SW 1271 (cell line): ENCODE data around the gene FAM107B.

Source experiments
- DNase-seq, 2 experiments: peaks; one replicate each; lab custom pipeline; 2025; lab: John Stamatoyannopoulos, UW

The FAM107B gene

DNA sequence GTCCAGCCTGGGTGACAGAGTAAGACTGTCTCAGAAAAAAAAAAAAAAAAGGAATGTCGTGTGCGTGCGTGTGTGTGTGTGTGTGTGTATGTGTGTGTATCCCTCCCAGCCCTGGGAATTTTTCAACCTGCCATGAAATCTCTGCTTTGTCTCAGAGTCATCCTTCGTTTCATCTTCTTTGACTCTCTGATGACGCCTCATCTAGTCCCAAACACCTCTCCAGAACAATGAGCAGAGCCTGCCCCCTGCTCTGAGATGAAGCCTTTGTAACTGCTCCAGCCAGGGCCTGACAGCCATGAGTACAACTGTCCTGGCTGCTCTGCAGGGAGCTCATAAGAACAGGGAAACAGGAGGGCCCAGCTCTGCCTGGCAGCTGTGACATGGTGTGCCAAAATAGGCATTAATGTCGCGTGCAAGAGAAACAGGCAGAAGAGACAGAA is 149.5 kb downstream of the FAM107B start:
- DNase-seq = no peak

- DNase-seq = no peak
Measured at GRCh38 chr10:14624600-14624999, 150.1 kb downstream of the FAM107B start.

DNA sequence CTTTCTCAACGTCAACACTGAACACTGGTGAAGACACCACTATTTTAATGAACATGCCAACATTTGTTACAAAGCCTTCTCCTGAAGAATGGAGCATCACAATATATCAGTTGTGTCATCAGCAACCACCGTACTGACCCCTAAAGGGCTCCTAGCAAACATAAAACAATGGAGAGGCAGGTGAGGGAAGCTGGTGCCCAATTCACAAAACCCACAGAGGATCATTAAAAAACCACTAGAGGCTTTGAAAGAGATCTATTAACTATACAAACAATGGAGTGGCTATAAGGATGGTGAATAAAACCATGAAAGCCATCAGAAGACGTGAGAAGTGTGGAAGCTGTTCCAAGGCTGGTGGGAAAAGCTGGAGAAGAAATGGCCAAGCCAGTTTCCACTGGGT is 150.8 kb downstream of the FAM107B start:
- DNase-seq = no peak

GRCh38 chr10:14621037-14621436 is 153.7 kb downstream of the FAM107B start:
- no peak for DNase-seq

DNA sequence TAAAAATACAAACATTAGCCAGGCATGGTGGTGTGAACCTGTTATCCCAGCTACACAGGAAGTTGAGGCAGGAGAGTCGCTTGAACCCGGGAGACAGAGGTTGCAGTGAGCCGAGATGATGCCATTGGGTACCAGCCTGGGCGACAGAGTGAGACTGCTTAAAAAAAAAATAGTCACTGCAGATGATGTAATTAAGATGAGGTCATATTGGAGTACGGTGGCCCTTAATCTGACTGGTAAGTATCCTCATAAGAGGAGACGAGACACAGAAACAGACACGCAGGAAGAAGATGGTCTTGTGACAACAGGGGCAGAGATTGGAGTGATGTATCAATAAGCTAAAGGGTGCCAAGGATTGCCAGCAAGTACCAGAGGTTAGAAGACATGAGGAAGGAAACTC is 156.0 kb downstream of the FAM107B start:
- DNase-seq = no peak

GRCh38 chr10:14617852-14618251 is 156.8 kb downstream of the FAM107B start:
- no peak for DNase-seq

DNA sequence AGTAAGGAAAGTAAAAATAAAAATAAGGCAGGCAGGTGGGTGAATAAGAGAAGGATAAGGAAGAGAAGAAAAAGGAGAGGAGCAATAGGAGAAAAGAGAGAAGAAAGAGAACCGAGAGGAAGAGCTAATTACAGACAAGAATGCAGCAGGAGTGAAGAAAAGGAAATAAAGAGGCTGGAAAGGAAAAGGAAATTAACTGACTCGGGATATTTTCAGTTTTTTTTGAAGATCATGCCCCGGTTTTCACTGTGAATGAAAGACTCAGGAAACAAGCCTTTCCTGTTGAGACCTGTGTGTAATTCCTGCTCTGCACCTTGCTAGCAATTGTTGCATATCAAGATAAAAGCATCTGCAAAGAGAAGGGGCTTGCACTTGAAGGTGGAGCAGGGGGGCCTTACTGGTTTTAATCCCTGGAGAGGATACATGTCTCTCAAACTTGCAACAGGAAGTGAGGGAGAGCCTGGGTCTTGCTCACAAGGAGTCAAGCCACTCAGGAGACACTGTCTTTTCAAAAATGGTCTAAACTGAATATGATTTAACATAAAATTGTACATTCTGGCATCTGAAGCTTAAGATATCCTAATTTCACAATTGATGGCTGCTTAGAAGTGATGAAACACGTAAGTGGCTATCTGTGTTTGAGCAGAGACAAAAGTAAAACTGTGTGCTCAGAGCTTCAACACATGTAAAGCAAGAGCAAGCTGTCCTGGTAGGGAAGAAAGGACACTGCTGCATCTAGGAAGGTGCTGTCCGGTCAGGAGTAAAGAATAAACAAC is 157.6 kb downstream of the FAM107B start:
- DNase-seq = no peak

- no peak for DNase-seq
Measured at GRCh38 chr10:14616465-14616864, 158.2 kb downstream of the FAM107B start.

DNA sequence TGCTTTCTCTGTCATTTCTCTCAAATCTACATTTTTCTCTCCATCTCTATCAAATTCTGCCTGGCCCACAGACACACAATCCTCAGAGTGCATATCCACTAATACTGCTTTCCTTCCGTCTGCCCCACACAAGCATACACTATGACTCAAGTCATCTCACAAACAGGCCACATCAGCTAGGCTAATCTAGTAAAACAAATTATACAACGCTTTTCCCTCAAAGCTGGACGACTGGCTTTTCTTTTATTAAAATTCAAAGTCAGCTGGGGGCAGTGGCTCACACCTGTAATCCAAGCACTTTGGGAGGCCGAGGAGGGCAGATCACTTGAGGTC is 161.1 kb downstream of the FAM107B start:
- DNase-seq = no peak

GRCh38 chr10:14612873-14613587 is 161.7 kb downstream of the FAM107B start:
- no peak for DNase-seq

DNA sequence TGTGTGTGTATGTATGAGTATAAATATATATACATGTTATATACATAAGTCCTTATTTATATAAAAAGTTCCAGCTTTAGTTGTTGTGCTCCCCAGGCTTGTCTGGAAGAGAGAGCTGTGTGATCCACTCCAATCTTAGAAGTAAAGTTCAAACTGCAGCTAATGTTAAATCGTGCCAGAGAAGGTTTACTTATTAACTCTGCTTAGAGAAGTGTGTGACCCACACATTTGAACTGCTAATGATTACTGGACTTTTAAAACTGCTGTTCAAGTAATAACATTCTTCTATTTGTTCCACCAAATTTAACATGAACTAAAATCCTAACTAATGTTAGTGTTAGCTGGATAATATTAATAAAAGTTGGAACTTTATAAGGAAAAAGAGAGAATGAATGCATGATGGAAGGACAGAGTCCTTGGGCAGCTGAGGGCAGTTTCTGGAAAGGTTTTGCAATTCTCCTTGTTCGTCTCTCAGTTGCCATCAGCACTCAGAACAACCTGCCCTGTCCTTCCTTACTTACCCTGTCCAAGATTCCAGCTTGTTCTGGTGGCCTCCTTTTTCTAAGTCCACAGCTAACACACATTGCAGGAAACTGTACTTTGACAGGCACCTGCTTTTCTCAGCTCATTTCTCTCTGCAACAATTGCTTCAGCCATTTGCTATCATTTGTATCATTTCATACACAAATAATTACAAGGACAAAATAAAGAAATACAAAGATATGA is 162.6 kb downstream of the FAM107B start:
- no peak for DNase-seq

GRCh38 chr10:14609178-14609577 is 165.5 kb downstream of the FAM107B start:
- no peak for DNase-seq

DNA sequence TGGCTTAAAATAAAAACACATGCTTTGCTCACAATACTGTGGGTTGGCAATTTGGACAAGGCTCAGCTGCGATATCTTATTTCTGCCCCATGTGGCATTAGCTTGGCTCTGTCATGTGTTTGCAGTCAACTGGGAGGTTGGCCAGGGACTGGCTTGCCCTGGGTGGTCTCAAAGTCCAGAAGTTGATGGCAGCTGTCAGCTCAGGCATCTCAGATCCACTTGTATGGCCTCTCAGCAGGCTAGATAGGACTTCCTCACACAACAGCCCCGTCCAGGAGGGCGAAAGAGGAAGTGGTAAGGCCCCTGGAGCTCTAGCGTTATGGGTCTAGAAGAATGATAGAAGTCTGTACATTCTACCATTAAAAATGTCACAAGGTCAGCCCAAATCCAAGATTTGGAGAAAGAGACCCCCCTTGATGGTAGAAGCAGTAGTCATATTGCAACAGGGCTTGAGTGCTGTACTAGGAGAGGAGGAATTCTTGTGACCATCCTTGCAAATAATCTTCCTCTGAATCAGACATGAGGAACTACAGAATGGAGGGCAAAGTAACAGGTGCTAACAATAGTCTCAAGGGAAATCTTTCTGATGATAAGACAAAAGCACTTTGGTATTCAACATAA is 166.2 kb downstream of the FAM107B start:
- DNase-seq = no peak

GRCh38 chr10:14606633-14607032 is 168.1 kb downstream of the FAM107B start:
- no peak for DNase-seq

DNA sequence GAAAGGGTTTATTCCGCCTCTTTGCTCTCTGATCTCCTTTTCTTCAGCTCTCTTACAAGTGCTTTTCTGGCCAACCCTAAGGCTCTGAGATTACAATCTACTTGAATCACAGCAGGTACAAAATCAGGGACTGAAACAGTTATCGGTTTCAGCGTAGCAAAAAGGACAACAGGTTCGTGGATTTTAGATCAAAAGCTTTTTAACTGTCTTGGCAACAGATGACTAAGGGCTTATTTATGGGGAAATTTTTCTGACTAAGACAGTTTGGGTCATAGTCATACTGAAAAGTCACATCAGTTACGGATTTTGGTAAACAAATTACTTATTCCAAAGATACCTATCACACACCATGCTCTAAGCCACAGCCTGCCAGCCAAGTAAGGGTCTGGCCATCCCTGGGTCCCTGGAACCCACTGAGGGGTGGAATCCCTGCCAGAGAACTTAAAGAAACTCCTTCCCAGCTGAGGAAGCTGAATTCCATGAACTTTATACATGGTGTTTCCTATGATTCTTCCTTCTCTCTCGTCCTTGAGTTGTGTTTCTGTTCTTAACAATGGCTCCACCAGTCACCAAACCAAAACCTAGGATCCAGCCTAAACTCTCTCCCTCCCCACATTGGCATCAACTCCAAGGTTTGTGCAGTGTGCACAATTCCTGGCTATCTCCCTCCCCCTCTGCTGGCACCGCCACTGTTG is 169.3 kb downstream of the FAM107B start:
- DNase-seq = no peak

- DNase-seq = no peak
Measured at GRCh38 chr10:14604181-14605142, 170.2 kb downstream of the FAM107B start.

DNA sequence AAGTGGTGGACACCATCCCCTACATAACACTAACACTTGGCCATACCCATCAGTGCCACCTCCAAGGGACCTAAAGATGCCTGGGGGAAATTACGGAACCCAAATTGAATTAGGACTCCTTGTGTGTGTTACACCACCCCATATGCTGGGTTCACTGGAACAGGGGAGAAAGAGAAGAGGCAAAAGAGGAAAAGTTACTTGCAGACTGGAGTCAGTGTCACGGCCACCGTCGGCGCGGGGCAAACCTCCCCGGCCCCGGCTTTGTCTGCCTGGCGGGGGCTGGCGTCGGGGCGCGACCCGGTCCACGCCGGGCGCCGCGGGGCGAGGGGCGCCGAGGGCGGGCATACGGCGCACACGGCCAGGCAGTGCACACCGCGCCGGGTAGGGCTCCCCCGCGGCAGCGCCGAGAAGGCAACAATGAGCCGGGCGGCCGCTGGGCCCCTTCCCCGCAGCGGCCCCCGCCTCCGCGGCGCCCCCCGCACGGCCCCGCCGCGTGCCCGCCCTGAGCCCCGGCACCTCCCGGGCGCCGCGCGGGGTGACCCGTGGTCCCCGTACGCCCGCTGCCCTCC is 171.1 kb downstream of the FAM107B start:
- DNase-seq = no peak

GRCh38 chr10:14602807-14603533 is 171.7 kb downstream of the FAM107B start:
- no peak for DNase-seq

DNA sequence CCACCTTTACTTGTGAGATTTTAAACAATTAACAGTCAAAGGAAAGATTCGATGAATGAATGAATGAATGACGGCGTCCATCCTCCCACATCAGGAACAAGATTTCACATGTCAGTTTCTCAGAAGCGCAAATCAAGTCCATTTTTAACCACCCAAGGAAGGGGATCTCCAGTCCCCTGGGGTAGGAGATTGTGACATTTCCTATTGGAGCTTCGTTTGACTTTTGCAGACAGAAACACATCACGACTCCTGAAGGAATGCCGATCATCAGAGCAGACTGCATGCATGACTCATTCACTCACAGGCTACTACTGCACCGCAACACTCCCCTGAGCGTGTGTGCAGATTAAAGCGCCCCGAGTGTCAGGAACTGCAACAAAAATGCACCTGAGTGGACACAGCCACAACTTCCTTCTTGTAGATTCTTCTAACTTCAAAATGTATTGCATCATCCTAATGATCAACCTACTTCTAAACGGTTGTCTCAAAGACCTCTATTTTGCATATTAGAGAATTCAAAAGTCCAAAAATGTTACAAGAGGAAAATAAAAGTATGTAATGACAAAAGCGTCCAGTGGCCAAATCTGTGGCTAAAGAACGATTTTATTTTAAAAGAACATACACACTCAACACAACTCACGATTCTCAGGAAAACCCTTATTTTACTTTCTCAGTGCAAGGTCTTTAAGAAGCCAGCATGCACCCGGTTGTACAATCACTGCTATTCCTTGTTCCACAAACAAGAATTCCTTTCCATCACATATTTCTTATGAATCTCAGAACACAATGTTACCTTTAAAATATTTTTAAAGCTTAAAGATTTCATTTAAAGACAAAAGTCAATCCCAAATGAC is 172.6 kb downstream of the FAM107B start:
- DNase-seq = no peak
